Keratinocyte (primary cell): Measurements from ENCODE around the gene NCBP2.

Experiments used
- EZH2 ChIP-seq: IDR thresholded peaks from one replicate; pipeline ENCODE4 v1.6.1; 2012; ENCODE audit warnings: inconsistent platforms, mild to moderate bottlenecking, low read length, moderate library complexity
- TF ChIP-seq, protein P1 (sequence below), 3 experiments: IDR thresholded peaks in 1 of 3; conservative IDR thresholded peaks in 1 of 3; optimal IDR thresholded peaks in 1 of 3; 2 replicates in 2 of 3; 3 replicates in 1 of 3; pipeline versions ENCODE3 to v1.5.1; 2011; ENCODE audit warnings: low read length in 3 of 3, mild to moderate bottlenecking in 3 of 3, moderate library complexity in 2 of 3, control low read depth in 1 of 3, inconsistent platforms in 1 of 3; ENCODE audit not compliant: insufficient read depth in 2 of 3; ENCODE audit errors: extremely low read depth in 1 of 3

DNA sequence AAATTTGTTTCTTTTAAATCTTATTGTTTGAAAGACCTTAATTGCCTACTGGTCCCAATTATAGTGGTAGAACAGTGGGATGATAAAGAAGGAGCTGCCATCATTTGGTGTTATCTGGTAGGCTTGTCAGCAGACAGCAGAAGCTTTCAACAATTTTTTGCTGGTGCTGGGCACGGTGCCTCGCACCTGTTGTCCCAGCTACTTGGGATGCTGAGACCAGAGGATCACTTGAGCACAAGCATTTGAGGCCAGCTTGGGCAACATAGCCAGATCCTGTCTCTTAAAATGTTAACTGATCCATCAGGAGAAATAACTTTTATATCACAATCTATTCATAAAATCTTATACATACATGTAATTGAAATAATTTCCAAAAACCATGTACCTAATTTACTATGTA lies 38.6 kb downstream of the NCBP2 start:
- TF ChIP-seq, protein P1, sequence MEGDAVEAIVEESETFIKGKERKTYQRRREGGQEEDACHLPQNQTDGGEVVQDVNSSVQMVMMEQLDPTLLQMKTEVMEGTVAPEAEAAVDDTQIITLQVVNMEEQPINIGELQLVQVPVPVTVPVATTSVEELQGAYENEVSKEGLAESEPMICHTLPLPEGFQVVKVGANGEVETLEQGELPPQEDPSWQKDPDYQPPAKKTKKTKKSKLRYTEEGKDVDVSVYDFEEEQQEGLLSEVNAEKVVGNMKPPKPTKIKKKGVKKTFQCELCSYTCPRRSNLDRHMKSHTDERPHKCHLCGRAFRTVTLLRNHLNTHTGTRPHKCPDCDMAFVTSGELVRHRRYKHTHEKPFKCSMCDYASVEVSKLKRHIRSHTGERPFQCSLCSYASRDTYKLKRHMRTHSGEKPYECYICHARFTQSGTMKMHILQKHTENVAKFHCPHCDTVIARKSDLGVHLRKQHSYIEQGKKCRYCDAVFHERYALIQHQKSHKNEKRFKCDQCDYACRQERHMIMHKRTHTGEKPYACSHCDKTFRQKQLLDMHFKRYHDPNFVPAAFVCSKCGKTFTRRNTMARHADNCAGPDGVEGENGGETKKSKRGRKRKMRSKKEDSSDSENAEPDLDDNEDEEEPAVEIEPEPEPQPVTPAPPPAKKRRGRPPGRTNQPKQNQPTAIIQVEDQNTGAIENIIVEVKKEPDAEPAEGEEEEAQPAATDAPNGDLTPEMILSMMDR (optimal IDR thresholded peaks at IDR 0.05 in 1 of 3, IDR thresholded peaks at IDR 0.05 in 1 of 3, conservative IDR thresholded peaks at IDR 0.05 in 1 of 3; ENCODE audit: extremely low read depth in 1 of 3, insufficient read depth in 2 of 3, low read length in 3 of 3): no peak
- TF ChIP-seq EZH2: no peak
